HEK293T (cell line): ENCODE measurements around the gene SMAD3.

Experiments used
- CTCF ChIA-PET: fragments of 350-600 bp; formaldehyde crosslinking; extraction: SDS; loops from one replicate; lab custom pipeline; 2021; ENCODE audit warnings: antibody characterized with exemption, inconsistent platforms; lab: Yijun Ruan, JAX
- POLR2A ChIA-PET: fragments of 350-600 bp; formaldehyde crosslinking; extraction: SDS; loops from one replicate; lab custom pipeline; 2020; ENCODE audit warnings: antibody characterized with exemption, inconsistent platforms; lab: Yijun Ruan, JAX
- DNase-seq: peaks from one replicate; pipeline ENCODE4 v3.0.0; 2012; ENCODE audit warnings: mixed read lengths; ENCODE audit errors: extremely low spot score
- ARNT ChIP-seq: fragments of 450-650 bp; IDR thresholded peaks from 2 replicates; pipeline ENCODE4 v1.6.1; 2017; ENCODE audit warnings: mild to moderate bottlenecking
- BHLHE40 ChIP-seq: fragments of 450-650 bp; IDR thresholded peaks from 2 replicates; pipeline ENCODE4 v1.6.1; 2016; ENCODE audit warnings: mild to moderate bottlenecking, moderate library complexity, borderline replicate concordance
- CTBP1 ChIP-seq: fragments of 450-650 bp; IDR thresholded peaks from 2 replicates; pipeline ENCODE4 v1.6.1; 2016; ENCODE audit warnings: borderline replicate concordance
- ELF4 ChIP-seq: fragments of 450-650 bp; IDR thresholded peaks from 2 replicates; pipeline ENCODE4 v1.6.1; 2017; ENCODE audit warnings: antibody characterized with exemption
- FOXA1 ChIP-seq: fragments of 450-650 bp; IDR thresholded peaks from 2 replicates; pipeline ENCODE4 v1.6.1; 2016; ENCODE audit warnings: mild to moderate bottlenecking
- FOXK2 ChIP-seq: fragments of 450-650 bp; IDR thresholded peaks from 2 replicates; pipeline ENCODE4 v1.6.1; 2016; ENCODE audit warnings: mild to moderate bottlenecking
- FOXM1 ChIP-seq: fragments of 450-650 bp; IDR thresholded peaks from 2 replicates; pipeline ENCODE4 v1.6.1; 2017; ENCODE audit warnings: mild to moderate bottlenecking, borderline replicate concordance
- HDGF ChIP-seq: fragments of 450-650 bp; IDR thresholded peaks from 2 replicates; pipeline ENCODE4 v1.6.1; 2017; ENCODE audit warnings: antibody characterized with exemption, borderline replicate concordance
- L3MBTL2 ChIP-seq: fragments of 450-650 bp; conservative IDR thresholded peaks from 2 replicates; pipeline ENCODE4 v1.6.1; 2016; ENCODE audit warnings: mild to moderate bottlenecking
- LEF1 ChIP-seq: fragments of 450-650 bp; IDR thresholded peaks from 2 replicates; pipeline ENCODE4 v1.6.1; 2017; ENCODE audit warnings: mild to moderate bottlenecking, borderline replicate concordance
- NFRKB ChIP-seq: fragments of 450-650 bp; IDR thresholded peaks from 2 replicates; pipeline ENCODE4 v1.6.1; 2016; ENCODE audit warnings: mild to moderate bottlenecking, moderate library complexity
- PKNOX1 ChIP-seq: fragments of 450-650 bp; IDR thresholded peaks from 2 replicates; pipeline ENCODE4 v1.6.1; 2016
- SP1 ChIP-seq: fragments of 450-650 bp; IDR thresholded peaks from 2 replicates; pipeline ENCODE4 v1.6.1; 2017
- SUZ12 ChIP-seq: fragments of 450-650 bp; IDR thresholded peaks from 2 replicates; pipeline ENCODE4 v1.6.1; 2016; ENCODE audit warnings: mild to moderate bottlenecking
- TARDBP ChIP-seq: fragments of 450-650 bp; IDR thresholded peaks from 2 replicates; pipeline ENCODE4 v1.6.1; 2016
- ZNF384 ChIP-seq: fragments of 450-650 bp; IDR thresholded peaks from 2 replicates; pipeline ENCODE4 v1.6.1; 2016

Gene SMAD3

DNA sequence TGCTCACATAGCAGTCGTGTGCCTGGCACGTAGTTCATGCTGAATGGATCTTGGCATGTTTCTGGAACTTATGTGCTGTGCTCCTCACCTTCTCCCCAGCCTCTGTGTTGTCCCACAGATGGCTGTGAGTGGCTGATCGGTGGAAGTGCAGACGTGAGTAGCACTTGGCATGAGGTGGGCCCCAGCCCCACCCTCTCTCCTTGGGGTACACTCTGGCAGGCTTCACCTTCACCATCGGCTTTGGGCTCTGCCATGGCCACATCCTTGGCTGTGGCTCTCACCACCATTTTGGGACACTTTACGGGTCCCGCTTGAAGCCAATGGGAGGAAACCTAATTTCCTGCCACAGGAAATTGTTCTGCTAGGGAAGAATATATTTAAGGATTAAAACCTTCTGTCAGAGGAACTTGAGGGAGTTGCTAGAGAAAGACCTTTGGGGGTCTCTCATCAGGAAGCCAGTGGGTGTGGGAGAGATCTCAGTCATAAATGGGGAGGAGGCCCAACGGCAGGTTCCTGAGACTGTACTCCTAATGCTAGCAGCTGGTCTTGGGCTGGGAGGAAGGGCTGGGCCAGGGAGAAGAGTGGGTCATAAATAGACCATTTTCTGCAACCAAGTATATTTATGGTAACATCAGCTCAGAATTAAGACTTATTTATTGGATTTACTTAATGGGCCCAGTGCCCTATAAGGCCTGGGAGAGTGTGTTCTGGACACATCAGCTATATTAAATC, 92.3 kb downstream of the SMAD3 start:
- TF ChIP-seq BHLHE40 (no peak), TARDBP (no peak), HDGF (no peak), FOXM1 (no peak), ELF4 (no peak), FOXK2 (no peak), NFRKB (no peak), FOXA1 (no peak), L3MBTL2 (no peak), CTBP1 (no peak), SP1 (no peak), ZNF384 (no peak), ARNT (no peak), PKNOX1 (no peak), SUZ12 (no peak), LEF1 (no peak)
- ChIA-PET POLR2A (no interaction called here), CTCF (no interaction called here)
- DNase-seq = no peak

GRCh38 chr15:67158367-67158766, 93.0 kb downstream of the SMAD3 start:
- no peak for DNase-seq
- POLR2A ChIA-PET = no interaction called here
- TF ChIP-seq FOXA1 (no peak), ELF4 (no peak), NFRKB (no peak), L3MBTL2 (no peak), SP1 (no peak), LEF1 (no peak)
- CTCF ChIA-PET = no interaction called here

- no peak for DNase-seq
- ChIA-PET POLR2A (no interaction called here), CTCF (interaction anchor here (1.2 kb wide), 1 partner anchor 295 kb away, joined by 3 read pairs; no protein-coding TSS in a partner anchor)
- TF ChIP-seq FOXK2 (no peak), ELF4 (no peak), SUZ12 (no peak)
Observed at GRCh38 chr15:67161412-67161811, 96.0 kb downstream of the SMAD3 start.

DNA sequence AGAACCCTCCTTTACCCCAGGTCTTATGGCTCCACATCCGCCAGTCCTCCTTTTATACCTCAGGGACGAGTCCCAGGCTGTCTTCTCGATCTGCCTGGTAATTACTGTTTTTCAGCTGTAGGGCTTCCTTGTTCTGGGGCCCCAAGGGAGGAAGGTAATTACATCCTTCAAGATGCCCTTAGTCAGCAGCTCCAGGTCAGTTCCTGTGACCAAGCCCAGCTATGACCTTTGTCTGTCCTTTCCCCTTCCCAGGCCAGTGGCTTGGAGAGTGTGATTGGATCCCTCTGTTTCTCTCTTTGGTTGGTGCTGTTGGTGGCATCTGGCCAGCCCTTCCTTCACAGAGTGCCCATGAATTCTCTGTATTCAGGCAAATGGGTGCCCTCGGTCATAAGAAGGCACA, 96.5 kb downstream of the SMAD3 start:
- TF ChIP-seq CTBP1 (no peak), SUZ12 (no peak)
- ChIA-PET POLR2A (no interaction called here), CTCF (interaction anchor here (1.2 kb wide), 1 partner anchor 295 kb away, joined by 3 read pairs; no protein-coding TSS in a partner anchor)
- no peak for DNase-seq

GRCh38 chr15:67163180-67163579, 97.8 kb downstream of the SMAD3 start:
- DNase-seq = no peak
- TF ChIP-seq ELF4 (no peak), FOXA1 (no peak)
- ChIA-PET POLR2A (no interaction called here), CTCF (no interaction called here)

- ChIA-PET CTCF (interaction anchor here (0.9 kb wide), 1 partner anchor 11 kb away, joined by 3 read pairs; no protein-coding TSS in a partner anchor), POLR2A (no interaction called here)
- no peak for TF ChIP-seq FOXM1
- DNase-seq = no peak
Observed at GRCh38 chr15:67164401-67164791, 99.0 kb downstream of the SMAD3 start.

GRCh38 chr15:67164811-67165253, 99.4 kb downstream of the SMAD3 start:
- POLR2A ChIA-PET = no interaction called here
- no peak for DNase-seq
- no peak for TF ChIP-seq BHLHE40
- CTCF ChIA-PET = interaction anchor here (0.9 kb wide), 1 partner anchor 10 kb away, joined by 3 read pairs; no protein-coding TSS in a partner anchor

DNA sequence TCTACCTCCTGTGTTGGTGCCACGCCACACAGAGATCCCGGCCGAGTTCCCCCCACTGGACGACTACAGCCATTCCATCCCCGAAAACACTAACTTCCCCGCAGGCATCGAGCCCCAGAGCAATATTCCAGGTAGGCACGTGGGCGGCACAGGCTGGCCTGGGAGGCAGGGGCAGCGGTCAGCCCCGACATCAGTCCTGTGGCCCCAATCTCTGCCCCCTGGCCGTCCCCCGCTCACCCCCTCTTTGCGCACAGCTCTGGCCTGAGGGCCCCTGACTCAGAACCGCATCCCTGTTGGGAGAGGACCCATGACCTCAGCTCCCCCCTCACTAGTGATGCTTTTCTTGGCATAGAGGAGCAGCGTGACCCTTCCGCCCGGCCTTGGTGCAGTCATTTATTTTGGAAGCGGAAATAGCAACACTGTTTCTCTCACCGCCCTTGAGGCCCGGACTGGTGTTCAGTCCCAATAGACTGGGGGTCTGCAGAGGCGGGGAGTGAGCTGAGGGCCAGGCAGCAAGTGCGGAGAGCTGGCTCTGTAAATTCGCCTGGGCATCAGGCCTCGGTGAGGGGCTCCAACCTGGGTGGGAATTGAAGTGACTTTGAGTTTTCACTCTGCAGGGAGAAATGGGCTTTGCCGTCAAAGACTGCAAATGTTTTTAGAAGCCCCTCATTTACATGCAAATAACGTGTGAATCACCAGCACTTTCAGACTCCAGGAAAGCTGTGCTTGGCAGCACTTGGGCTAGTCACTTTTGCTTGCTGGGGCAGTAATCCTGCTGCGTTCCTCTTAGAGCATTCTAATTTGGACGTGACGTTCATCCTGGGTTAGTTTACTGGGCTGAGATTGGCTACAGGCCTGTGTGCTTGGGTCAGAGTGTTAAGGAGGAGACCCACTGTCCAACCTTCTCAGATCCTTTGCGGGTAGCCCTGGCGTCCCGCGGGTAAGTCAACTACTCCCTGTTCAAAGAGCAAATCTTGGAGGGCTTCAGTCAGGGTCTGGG, 100.2 kb downstream of the SMAD3 start:
- ChIA-PET CTCF (interaction anchor here (0.9 kb wide), 1 partner anchor 10 kb away, joined by 3 read pairs; no protein-coding TSS in a partner anchor), POLR2A (no interaction called here)
- TF ChIP-seq FOXM1 (no peak), HDGF (no peak), L3MBTL2 (no peak)
- no peak for DNase-seq
